Measurements from ENCODE around the gene MALAT1. TPM values are rescaled to one million over a fixed set of nuclear protein-coding genes. Genes with fewer than 3 reads are reported as not detected.

The MALAT1 gene
- total and polyA plus RNA-seq, 2 of the 13 experiments (the other 11 are each of a cell fraction or from before 2014, with no cell fraction given), result 143 to 1,237 TPM

DNA sequence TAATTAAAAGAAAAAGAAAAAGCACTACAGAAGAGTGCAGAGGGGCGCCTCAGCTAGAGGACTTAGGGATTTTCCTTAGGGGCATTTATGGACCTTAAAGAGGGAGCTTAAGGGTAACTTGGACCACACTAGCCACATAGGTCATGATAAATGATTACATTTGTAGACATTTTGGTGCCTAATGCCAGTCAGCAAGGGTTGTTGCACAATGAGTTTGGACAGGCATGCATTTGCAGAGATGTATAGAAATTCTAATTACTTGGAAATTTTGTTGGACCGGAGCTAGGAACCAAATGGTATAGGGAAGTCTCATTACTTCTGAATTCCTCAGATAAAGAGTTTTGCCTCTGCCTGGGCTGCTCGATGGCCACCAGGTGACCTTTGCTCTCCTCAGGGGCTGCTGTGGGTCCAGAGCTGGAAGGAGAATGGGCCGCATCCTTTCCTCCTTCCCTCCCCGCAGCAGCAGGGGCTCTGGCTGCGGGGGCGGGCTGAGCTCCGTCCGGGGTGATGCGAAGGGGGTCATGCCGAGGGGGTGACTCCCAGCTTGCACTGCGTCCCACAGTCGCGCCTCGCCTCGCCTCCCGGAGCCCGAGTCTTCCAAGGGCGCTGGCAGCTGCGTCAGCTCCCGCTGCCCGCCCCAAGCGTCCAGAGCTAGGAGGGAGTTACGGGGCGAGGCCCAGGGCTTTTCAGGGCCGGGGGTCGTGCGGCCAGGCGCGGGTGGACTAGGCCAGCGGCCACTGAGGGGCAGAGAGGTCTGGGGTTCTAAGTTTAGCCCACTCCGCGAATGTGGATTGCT, 20.3 kb upstream of the MALAT1 start (continued):
- TF ChIP-seq ZFY (CRISPR knock-in tag; IDR thresholded peaks at IDR 0.05) (no peak), ZNF30 (CRISPR knock-in tag; IDR thresholded peaks at IDR 0.05) (no peak), SAP130 (CRISPR knock-in tag; IDR thresholded peaks at IDR 0.05; ENCODE audit: low read depth) (no peak), ZNF224 (CRISPR knock-in tag; IDR thresholded peaks at IDR 0.05) (no peak), ZNF572 (CRISPR knock-in tag; IDR thresholded peaks at IDR 0.05) (no peak), CEBPB (IDR thresholded peaks at IDR 0.05; ENCODE audit: borderline replicate concordance, low read depth, low read length) (peak; percentile 49; the same call in 1 of the 2 replicates), CBFB (CRISPR knock-in tag; IDR thresholded peaks at IDR 0.05) (no peak), HNRNPH1 (optimal IDR thresholded peaks at IDR 0.05; ENCODE audit: low read depth, low read length) (no peak), ZBTB38 (CRISPR knock-in tag; IDR thresholded peaks at IDR 0.05) (peak; percentile 93), XRCC5 (optimal IDR thresholded peaks at IDR 0.05; ENCODE audit: low read length) (peak; percentile 57), HOXA3 (CRISPR knock-in tag; IDR thresholded peaks at IDR 0.05) (peak; percentile 56), FOXA3 (CRISPR knock-in tag; IDR thresholded peaks at IDR 0.05) (no peak), ZBTB43 (CRISPR knock-in tag; conservative IDR thresholded peaks at IDR 0.05) (no peak), NFATC3 (CRISPR knock-in tag; IDR thresholded peaks at IDR 0.05) (no peak), SAFB2 (CRISPR knock-in tag; IDR thresholded peaks at IDR 0.05; ENCODE audit: borderline replicate concordance, low read depth) (no peak), SETDB1 (CRISPR knock-in tag; IDR thresholded peaks at IDR 0.05; ENCODE audit: borderline replicate concordance) (no peak), ZBTB42 (CRISPR knock-in tag; IDR thresholded peaks at IDR 0.05) (0 out of 2 replicates have a peak, but pooled peaks have one; percentile 60), ZMYM3 (CRISPR knock-in tag; IDR thresholded peaks at IDR 0.05) (0 out of 2 replicates have a peak, but pooled peaks have one; percentile 12)
- TF ChIP-seq, protein P1, sequence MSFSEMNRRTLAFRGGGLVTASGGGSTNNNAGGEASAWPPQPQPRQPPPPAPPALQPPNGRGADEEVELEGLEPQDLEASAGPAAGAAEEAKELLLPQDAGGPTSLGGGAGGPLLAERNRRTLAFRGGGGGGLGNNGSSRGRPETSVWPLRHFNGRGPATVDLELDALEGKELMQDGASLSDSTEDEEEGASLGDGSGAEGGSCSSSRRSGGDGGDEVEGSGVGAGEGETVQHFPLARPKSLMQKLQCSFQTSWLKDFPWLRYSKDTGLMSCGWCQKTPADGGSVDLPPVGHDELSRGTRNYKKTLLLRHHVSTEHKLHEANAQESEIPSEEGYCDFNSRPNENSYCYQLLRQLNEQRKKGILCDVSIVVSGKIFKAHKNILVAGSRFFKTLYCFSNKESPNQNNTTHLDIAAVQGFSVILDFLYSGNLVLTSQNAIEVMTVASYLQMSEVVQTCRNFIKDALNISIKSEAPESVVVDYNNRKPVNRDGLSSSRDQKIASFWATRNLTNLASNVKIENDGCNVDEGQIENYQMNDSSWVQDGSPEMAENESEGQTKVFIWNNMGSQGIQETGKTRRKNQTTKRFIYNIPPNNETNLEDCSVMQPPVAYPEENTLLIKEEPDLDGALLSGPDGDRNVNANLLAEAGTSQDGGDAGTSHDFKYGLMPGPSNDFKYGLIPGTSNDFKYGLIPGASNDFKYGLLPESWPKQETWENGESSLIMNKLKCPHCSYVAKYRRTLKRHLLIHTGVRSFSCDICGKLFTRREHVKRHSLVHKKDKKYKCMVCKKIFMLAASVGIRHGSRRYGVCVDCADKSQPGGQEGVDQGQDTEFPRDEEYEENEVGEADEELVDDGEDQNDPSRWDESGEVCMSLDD (CRISPR knock-in tag; IDR thresholded peaks at IDR 0.05; ENCODE audit: borderline replicate concordance), result no peak
- TF ChIP-seq, protein P2, sequence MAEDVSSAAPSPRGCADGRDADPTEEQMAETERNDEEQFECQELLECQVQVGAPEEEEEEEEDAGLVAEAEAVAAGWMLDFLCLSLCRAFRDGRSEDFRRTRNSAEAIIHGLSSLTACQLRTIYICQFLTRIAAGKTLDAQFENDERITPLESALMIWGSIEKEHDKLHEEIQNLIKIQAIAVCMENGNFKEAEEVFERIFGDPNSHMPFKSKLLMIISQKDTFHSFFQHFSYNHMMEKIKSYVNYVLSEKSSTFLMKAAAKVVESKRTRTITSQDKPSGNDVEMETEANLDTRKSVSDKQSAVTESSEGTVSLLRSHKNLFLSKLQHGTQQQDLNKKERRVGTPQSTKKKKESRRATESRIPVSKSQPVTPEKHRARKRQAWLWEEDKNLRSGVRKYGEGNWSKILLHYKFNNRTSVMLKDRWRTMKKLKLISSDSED (CRISPR knock-in tag; IDR thresholded peaks at IDR 0.05), result no peak
- TF ChIP-seq, protein P3, sequence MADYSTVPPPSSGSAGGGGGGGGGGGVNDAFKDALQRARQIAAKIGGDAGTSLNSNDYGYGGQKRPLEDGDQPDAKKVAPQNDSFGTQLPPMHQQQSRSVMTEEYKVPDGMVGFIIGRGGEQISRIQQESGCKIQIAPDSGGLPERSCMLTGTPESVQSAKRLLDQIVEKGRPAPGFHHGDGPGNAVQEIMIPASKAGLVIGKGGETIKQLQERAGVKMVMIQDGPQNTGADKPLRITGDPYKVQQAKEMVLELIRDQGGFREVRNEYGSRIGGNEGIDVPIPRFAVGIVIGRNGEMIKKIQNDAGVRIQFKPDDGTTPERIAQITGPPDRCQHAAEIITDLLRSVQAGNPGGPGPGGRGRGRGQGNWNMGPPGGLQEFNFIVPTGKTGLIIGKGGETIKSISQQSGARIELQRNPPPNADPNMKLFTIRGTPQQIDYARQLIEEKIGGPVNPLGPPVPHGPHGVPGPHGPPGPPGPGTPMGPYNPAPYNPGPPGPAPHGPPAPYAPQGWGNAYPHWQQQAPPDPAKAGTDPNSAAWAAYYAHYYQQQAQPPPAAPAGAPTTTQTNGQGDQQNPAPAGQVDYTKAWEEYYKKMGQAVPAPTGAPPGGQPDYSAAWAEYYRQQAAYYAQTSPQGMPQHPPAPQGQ (CRISPR knock-in tag; IDR thresholded peaks at IDR 0.05; ENCODE audit: borderline replicate concordance), result no peak
- TF ChIP-seq, protein P4, sequence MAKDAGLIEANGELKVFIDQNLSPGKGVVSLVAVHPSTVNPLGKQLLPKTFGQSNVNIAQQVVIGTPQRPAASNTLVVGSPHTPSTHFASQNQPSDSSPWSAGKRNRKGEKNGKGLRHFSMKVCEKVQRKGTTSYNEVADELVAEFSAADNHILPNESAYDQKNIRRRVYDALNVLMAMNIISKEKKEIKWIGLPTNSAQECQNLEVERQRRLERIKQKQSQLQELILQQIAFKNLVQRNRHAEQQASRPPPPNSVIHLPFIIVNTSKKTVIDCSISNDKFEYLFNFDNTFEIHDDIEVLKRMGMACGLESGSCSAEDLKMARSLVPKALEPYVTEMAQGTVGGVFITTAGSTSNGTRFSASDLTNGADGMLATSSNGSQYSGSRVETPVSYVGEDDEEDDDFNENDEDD (CRISPR knock-in tag; IDR thresholded peaks at IDR 0.05; ENCODE audit: borderline replicate concordance), result peak; percentile 9; the same call in 1 of the 2 replicates

Measured in HepG2 (cell line).